Measurements from ENCODE around the gene FKBP15.

DNA sequence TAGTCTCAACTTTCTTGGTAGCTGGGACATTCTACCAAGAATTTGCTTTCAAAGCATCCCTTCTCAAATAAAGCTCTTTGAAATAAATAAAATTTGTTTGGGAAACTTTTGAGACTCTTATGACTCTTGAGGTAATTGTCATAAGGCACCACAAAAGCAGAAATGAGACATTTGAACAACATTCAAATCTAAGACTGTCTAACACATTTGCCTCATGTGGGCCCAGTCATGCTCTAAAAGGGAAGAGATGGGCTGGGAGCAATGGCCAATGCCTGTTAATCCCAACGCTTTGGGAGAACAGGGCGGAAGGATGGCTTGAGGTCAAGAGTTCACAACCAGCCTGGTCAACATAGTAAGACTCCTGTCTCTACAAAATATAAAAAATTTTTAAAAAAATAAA lies 43.8 kb downstream of the FKBP15 start:
- no peak for TF ChIP-seq EZH2 (IDR thresholded peaks at IDR 0.05; ENCODE audit: low read depth)
- TF ChIP-seq, protein P1, sequence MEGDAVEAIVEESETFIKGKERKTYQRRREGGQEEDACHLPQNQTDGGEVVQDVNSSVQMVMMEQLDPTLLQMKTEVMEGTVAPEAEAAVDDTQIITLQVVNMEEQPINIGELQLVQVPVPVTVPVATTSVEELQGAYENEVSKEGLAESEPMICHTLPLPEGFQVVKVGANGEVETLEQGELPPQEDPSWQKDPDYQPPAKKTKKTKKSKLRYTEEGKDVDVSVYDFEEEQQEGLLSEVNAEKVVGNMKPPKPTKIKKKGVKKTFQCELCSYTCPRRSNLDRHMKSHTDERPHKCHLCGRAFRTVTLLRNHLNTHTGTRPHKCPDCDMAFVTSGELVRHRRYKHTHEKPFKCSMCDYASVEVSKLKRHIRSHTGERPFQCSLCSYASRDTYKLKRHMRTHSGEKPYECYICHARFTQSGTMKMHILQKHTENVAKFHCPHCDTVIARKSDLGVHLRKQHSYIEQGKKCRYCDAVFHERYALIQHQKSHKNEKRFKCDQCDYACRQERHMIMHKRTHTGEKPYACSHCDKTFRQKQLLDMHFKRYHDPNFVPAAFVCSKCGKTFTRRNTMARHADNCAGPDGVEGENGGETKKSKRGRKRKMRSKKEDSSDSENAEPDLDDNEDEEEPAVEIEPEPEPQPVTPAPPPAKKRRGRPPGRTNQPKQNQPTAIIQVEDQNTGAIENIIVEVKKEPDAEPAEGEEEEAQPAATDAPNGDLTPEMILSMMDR (conservative IDR thresholded peaks at IDR 0.05), result no peak
